Measurements from ENCODE around the gene CFAP107. TPM values are rescaled to one million over a fixed set of nuclear protein-coding genes. Genes with fewer than 3 reads are reported as not detected.

The CFAP107 gene
- total RNA-seq, 1 donor from 2014 or later: not detected

GRCh38 chr1:12763479-12763878 lies 17.5 kb downstream of the CFAP107 start:
- H3K36me3 ChIP-seq (ENCODE audit: insufficient read depth, low read length): no peaks in the 10 kb centered on the region
- H3K4me1 ChIP-seq (ENCODE audit: insufficient read depth, low read length): no peaks in the 10 kb centered on the region
- TF ChIP-seq EZH2 (IDR thresholded peaks at IDR 0.05; ENCODE audit: insufficient read depth, low read length) (no peak), CTCF (IDR thresholded peaks at IDR 0.05; ENCODE audit: insufficient read depth, low read depth, low read length) (no peak)
- FAIRE-seq (no peak), DNase-seq (ENCODE audit: low read depth) (no peak)
- H3K79me2 ChIP-seq (ENCODE audit: insufficient read depth, low read length): no peaks in the 10 kb centered on the region
- H3K4me3 ChIP-seq (ENCODE audit: insufficient read depth, low read depth, low read length): no peak overlapping the region
- Mint-ChIP-seq H3K4me1 (ENCODE audit: low read depth, unreplicated experiment) (no peaks in the 10 kb centered on the region), H3K27me3 (ENCODE audit: low read depth, unreplicated experiment) (peaks cover 27% of the 10 kb centered on the region), H3K4me3 (ENCODE audit: unreplicated experiment) (no peak overlapping the region), H3K36me3 (ENCODE audit: low read depth, unreplicated experiment) (no peaks in the 10 kb centered on the region), H3K9me3 (ENCODE audit: unreplicated experiment) (peaks cover 3% of the 10 kb centered on the region), H3K27ac (ENCODE audit: unreplicated experiment) (no peak overlapping the region)
- no peak overlapping the region for H3K9ac ChIP-seq (ENCODE audit: low read length)
- no peaks in the 10 kb centered on the region for H3K27me3 ChIP-seq (ENCODE audit: insufficient read depth, low read length)
- H3K4me2 ChIP-seq (ENCODE audit: low read length): no peak overlapping the region
- H4K20me1 ChIP-seq (ENCODE audit: insufficient read depth, low read length): no peaks in the 10 kb centered on the region
- no peak overlapping the region for H3K27ac ChIP-seq (ENCODE audit: low read depth, low read length)
- no peak overlapping the region for H2AFZ ChIP-seq (ENCODE audit: low read depth, low read length)
- peaks cover 6% of the 10 kb centered on the region for H3K9me3 ChIP-seq (ENCODE audit: insufficient read depth, low read depth, low read length)

- Mint-ChIP-seq H3K9me3 (ENCODE audit: unreplicated experiment) (peaks cover 3% of the 10 kb centered on the region), H3K27me3 (ENCODE audit: low read depth, unreplicated experiment) (peaks cover 25% of the 10 kb centered on the region), H3K4me3 (ENCODE audit: unreplicated experiment) (no peak overlapping the region), H3K4me1 (ENCODE audit: low read depth, unreplicated experiment) (no peaks in the 10 kb centered on the region), H3K36me3 (ENCODE audit: low read depth, unreplicated experiment) (no peaks in the 10 kb centered on the region), H3K27ac (ENCODE audit: unreplicated experiment) (no peak overlapping the region)
- Histone ChIP-seq H3K4me3 (ENCODE audit: insufficient read depth, low read depth, low read length) (no peak overlapping the region), H3K4me2 (ENCODE audit: low read length) (no peak overlapping the region), H3K27ac (ENCODE audit: low read depth, low read length) (no peak overlapping the region), H4K20me1 (ENCODE audit: insufficient read depth, low read length) (no peaks in the 10 kb centered on the region), H3K9me3 (ENCODE audit: insufficient read depth, low read depth, low read length) (peaks cover 6% of the 10 kb centered on the region), H3K9ac (ENCODE audit: low read length) (no peak overlapping the region), H3K79me2 (ENCODE audit: insufficient read depth, low read length) (no peaks in the 10 kb centered on the region), H3K36me3 (ENCODE audit: insufficient read depth, low read length) (no peaks in the 10 kb centered on the region), H2AFZ (ENCODE audit: low read depth, low read length) (no peak overlapping the region), H3K27me3 (ENCODE audit: insufficient read depth, low read length) (no peaks in the 10 kb centered on the region), H3K4me1 (ENCODE audit: insufficient read depth, low read length) (no peaks in the 10 kb centered on the region)
- DNase-seq (ENCODE audit: low read depth) (no peak), FAIRE-seq (no peak)
- TF ChIP-seq EZH2 (IDR thresholded peaks at IDR 0.05; ENCODE audit: insufficient read depth, low read length) (no peak), CTCF (IDR thresholded peaks at IDR 0.05; ENCODE audit: insufficient read depth, low read depth, low read length) (no peak)
These were observed 18.0 kb downstream of the CFAP107 start for GRCh38 chr1:12764016-12764415.

GRCh38 chr1:12769031-12769430 lies 23.0 kb downstream of the CFAP107 start:
- no peak overlapping the region for H3K27ac Mint-ChIP-seq (ENCODE audit: unreplicated experiment)
- H3K9me3 Mint-ChIP-seq (ENCODE audit: unreplicated experiment): peaks cover 3% of the 10 kb centered on the region
- Histone ChIP-seq H3K4me1 (ENCODE audit: insufficient read depth, low read length) (no peaks in the 10 kb centered on the region), H3K27me3 (ENCODE audit: insufficient read depth, low read length) (no peaks in the 10 kb centered on the region), H4K20me1 (ENCODE audit: insufficient read depth, low read length) (no peaks in the 10 kb centered on the region), H3K9me3 (ENCODE audit: insufficient read depth, low read depth, low read length) (peaks cover 3% of the 10 kb centered on the region), H3K36me3 (ENCODE audit: insufficient read depth, low read length) (no peaks in the 10 kb centered on the region), H3K79me2 (ENCODE audit: insufficient read depth, low read length) (no peaks in the 10 kb centered on the region), H3K4me3 (ENCODE audit: insufficient read depth, low read depth, low read length) (no peak overlapping the region), H3K4me2 (ENCODE audit: low read length) (no peak overlapping the region), H3K27ac (ENCODE audit: low read depth, low read length) (no peak overlapping the region), H3K9ac (ENCODE audit: low read length) (no peak overlapping the region), H2AFZ (ENCODE audit: low read depth, low read length) (no peak overlapping the region)
- no peak overlapping the region for H3K4me3 Mint-ChIP-seq (ENCODE audit: unreplicated experiment)
- H3K4me1 Mint-ChIP-seq (ENCODE audit: low read depth, unreplicated experiment): no peaks in the 10 kb centered on the region
- DNase-seq (ENCODE audit: low read depth) (no peak), FAIRE-seq (no peak)
- no peaks in the 10 kb centered on the region for H3K36me3 Mint-ChIP-seq (ENCODE audit: low read depth, unreplicated experiment)
- TF ChIP-seq EZH2 (IDR thresholded peaks at IDR 0.05; ENCODE audit: insufficient read depth, low read length): no peak
- no peak for TF ChIP-seq CTCF (IDR thresholded peaks at IDR 0.05; ENCODE audit: insufficient read depth, low read depth, low read length)
- peaks cover 23% of the 10 kb centered on the region for H3K27me3 Mint-ChIP-seq (ENCODE audit: low read depth, unreplicated experiment)

All from astrocyte (in vitro differentiated cells and primary cell).